ENCODE measurements around the gene PRDM1.
A peak's percentile ranks its signal among the peaks of the same experiment; 100 is the strongest.

PRDM1 gene

GRCh38 chr6:106072501-106073090, 13.5 kb upstream of the PRDM1 start:
- no peak for DNase-seq

DNA sequence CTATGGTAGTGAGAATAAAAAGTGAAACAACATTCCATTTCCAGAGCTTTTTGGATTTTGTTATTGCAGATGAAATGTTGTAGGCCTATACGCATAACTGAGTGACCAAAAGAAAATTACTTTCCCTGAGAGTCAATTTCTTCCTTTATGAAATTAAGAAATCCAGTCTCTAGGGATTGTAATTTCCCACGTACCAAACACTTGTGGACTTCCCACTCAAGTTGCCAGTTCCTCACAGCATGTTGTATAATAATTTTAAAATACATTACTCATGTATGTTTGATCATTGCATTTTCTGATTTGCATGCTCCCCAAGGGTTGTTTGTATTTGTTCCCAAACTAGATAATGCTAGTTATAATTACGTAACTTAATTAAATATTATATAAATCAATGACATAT, 12.0 kb upstream of the PRDM1 start:
- DNase-seq, result no peak

- no peak for DNase-seq
Observed at GRCh38 chr6:106076139-106076538, 10.0 kb upstream of the PRDM1 start.

DNA sequence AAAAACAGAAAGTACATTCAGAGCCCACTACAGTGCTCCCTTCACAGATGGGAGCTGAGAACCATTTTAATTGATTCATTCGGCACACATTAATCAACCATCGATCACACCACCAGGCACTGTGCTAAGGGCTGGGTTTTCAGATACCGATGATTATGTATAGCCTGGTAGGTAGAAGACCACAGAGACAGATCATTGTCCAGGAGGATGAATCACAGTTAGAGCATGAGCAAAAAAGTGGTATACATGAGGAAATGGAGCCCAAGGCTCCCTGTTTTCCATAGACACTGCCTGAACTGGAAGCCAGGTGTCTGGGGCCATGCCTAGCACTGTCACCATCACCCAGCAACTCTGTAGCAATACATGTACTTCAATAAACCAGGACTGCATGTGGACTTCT, 9.0 kb upstream of the PRDM1 start:
- DNase-seq, result no peak

GRCh38 chr6:106077881-106078280, 8.3 kb upstream of the PRDM1 start:
- no peak for DNase-seq

- DNase-seq, result no peak
Observed at GRCh38 chr6:106079961-106080762, 6.0 kb upstream of the PRDM1 start.

DNA sequence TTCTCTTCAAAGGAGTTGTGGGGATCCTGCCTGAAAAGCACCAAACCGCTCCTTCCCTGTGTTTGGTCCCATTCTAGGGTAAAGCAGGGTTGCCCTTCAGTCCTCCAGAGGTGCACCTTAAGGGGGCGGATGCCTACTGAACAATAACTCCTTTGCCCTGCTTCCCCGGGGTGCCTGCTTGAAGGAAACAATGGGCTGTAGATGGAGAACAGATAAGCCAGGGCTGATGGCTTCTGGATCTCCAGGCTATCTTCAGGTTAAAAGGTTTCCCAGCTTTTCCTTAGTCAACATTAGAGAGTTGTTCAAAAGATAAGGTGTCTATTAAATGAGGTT, 5.4 kb upstream of the PRDM1 start:
- DNase-seq, result no peak

DNA sequence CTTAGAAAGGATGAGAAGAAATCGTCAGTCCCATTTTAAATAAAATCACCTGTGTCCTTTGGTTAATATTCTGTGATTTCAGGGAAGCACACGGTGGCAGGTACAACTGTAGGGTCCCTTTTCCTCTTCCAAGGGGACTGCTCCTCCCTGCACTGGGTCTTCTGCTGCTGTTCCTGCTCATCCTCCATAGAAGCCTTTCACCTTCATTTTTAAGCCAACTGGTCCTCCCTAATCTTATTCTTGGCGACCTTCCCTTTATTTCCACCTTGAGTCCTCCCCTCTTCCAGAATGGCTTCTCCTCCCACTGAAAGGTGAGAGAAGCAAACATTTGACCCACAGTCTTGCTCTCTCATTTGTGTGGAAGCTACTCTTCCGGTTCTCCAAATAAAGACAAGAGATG, 4.4 kb upstream of the PRDM1 start:
- no peak for DNase-seq

- DNase-seq, result no peak
Observed at GRCh38 chr6:106082735-106083398, 3.3 kb upstream of the PRDM1 start.

- no peak for DNase-seq
Observed at GRCh38 chr6:106083618-106084017, 2.5 kb upstream of the PRDM1 start.

DNA sequence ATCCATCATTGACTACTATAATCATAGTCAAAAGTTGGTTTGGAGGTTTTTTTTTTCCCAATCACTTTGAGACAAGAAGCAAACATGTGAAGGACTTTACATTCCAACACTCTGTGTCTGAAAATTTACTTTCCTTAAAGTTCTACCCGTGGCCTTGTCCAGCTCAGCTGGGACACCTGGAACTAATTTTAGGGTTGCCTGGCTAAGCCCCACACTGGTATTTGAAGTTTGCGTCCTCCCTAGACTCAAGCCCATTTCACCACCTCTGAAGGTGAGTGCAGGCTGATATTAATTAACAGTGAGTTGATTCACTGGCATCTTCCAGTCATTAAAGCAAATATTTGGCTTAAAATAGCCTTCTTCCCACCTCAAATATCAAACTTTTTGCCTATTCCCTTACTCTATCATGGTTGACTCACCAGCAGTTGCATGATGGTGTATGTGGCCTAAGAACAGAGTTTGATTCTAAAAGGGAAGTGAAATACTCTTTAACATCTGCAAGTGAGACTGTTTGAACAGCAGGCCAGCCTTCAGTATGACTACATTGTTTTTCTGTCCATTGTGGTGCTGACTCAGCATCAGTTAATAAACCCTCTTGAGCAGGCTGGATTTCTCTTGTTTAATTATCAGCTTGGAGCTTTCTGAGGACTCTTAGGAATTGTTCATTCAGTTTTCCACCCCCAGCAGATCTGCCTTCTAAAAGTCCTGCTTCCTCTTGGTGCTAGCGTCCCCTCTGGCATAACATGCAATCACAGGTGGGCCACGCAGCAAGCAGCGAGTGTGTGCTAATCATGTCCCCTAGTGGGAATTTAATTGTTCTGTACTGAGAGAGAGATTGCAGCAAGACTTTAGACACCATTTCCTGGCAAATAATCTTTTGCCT, 1.8 kb upstream of the PRDM1 start:
- peak; percentile 51 for DNase-seq

DNA sequence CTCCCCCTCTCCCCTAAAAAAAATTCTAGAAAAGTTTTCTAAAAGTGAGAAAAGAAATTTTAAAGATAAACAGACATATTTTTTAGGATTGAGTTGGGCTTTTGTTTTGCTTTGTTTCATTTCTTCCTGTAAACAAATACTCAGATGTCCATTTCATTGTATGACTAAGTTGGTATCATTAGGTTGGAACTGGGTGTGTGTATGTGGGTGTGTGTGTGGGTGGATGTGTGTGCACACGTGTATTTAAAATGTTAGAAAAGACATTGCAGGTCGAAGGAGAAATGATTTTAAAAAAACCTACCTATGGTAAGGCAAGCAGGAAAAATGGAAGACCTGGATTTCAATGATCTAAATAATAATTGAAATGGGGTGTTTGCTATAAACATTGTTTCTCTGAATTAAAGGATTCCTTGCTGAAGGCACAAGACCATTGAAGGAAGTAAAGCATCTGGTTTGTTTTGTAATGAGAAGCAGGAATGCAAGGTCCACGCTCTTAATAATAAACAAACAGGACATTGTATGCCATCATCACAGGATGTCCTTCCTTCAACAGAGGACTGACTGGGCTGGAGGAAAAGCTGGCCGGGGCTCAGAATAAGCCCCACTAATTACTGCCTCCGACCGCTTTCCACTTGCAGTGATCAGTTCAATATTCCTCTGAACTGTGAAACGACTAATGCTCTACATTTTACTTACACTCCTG, 996 bp upstream of the PRDM1 start:
- DNase-seq, result no peak

GRCh38 chr6:106085692-106085983, 498 bp upstream of the PRDM1 start:
- no peak for DNase-seq

DNA sequence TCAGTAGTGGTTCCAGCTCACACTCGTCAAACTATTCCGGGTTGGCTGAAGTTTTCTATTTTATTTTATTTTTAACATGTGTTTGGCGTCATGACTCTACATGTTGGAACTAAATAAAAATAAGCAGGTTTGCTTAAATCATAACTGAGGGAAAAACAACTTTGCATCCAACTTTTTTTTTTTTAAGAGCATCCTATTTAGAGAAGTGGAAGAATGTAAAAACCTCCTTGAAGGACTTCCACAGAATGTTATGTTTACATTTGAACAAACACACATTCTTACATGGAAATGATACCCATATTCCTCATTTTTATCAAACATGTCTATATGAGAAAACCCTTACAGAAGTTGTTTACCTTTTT, 659 bp downstream of the PRDM1 start:
- no peak for DNase-seq

- no peak for DNase-seq
Observed at GRCh38 chr6:106087548-106088325, 1.6 kb downstream of the PRDM1 start.

GRCh38 chr6:106090001-106090400, 3.9 kb downstream of the PRDM1 start:
- no peak for DNase-seq

GRCh38 chr6:106092279-106092678, 6.1 kb downstream of the PRDM1 start:
- DNase-seq, result no peak

DNA sequence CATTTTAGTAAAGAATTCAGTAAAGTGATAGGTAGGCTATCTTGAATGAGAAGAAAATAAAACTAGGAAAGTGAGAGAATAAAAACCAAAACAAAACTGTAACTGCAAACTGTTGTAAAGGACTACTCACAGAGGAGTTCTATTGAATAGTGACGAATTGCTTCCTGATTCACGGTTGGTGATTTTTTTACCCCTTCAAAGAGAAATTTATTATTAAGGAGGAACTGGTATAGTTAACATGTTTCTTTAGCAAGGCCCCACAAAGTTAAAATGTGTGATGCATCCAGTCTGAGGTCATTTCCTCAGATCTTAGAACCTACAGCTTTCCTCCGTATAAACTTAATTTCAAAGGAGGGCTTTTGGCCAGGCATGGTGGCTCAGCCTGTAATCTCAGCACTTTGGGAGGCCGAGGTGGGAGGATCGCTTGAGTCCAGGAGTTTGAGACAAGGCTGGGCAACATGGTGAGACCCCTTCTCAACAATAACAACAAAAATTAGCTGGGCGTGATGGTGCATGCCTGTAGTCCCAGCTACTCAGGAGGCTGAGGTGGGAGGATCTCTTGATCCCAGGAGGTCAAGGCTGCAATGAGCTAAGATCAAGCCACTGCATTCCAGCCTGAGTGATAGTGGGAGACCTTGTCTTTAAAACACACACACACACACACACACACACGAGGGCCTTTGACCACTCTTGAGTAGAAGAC, 8.3 kb downstream of the PRDM1 start:
- DNase-seq, result no peak

DNA sequence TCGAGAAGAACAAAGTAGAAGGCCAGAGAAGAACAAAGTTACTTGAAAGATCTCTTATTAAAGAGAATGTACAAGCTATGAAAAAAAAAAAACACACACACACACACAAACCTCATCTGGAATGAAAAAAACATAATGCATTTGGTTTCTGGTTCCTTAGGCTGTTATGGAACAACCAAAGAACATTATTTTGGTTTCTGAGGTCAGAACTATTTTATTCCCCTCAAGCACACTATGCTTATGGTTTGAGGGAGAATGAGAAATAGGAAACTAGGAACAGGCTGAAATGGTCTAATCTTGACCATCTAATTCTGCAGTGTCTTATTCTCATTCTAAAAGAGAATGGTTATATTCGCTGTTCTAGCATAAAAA, 8.8 kb downstream of the PRDM1 start:
- no peak for DNase-seq

- no peak for DNase-seq
Observed at GRCh38 chr6:106097411-106098231, 11.5 kb downstream of the PRDM1 start.

All from COR-L47 (cell line).